Hematopoietic multipotent progenitor cell (in vitro differentiated cells): ENCODE measurements around the gene FBN2. TPM values are rescaled to one million over a fixed set of nuclear protein-coding genes. Genes with fewer than 3 reads are reported as not detected.
"Not testable (repeated sequence)": the region's sequence is repeated elsewhere in the genome, so short reads cannot be mapped to it uniquely, and the experiment has no call there.

Source experiments
- DNase-seq, 3 donors: peaks; one replicate each; pipeline ENCODE4 v3.0.0-alpha.2; 2011 to 2015; ENCODE audit warnings: low read depth in 2 of 3, low spot score in 2 of 3
- total RNA-seq: library from RNA; depleted of rRNA; stranded (reverse); fragments of >200 nt; gene quantifications from one replicate; pipeline ENCODE4 v1.2.3, GENCODE V29; 2012

Gene FBN2
- total RNA-seq, 1 donor: 0.27 TPM

GRCh38 chr5:128480158-128480557, 57.9 kb downstream of the FBN2 start:
- DNase-seq: no peak

- DNase-seq: no peak
Observed at GRCh38 chr5:128478386-128479368, 59.4 kb downstream of the FBN2 start.

- no peak for DNase-seq
Observed at GRCh38 chr5:128477944-128478343, 60.1 kb downstream of the FBN2 start.

GRCh38 chr5:128475693-128476092, 62.4 kb downstream of the FBN2 start:
- DNase-seq: no peak

- no peak for DNase-seq
Observed at GRCh38 chr5:128472919-128473318, 65.1 kb downstream of the FBN2 start.

- DNase-seq: no peak
Observed at GRCh38 chr5:128472036-128472435, 66.0 kb downstream of the FBN2 start.

- no peak for DNase-seq
Observed at GRCh38 chr5:128470663-128471062, 67.4 kb downstream of the FBN2 start.

GRCh38 chr5:128469912-128470311, 68.1 kb downstream of the FBN2 start:
- DNase-seq: no peak

GRCh38 chr5:128466980-128467379, 71.1 kb downstream of the FBN2 start:
- no peak for DNase-seq

GRCh38 chr5:128466554-128466953, 71.5 kb downstream of the FBN2 start:
- no peak for DNase-seq

GRCh38 chr5:128464596-128464995, 73.4 kb downstream of the FBN2 start:
- DNase-seq: no peak

GRCh38 chr5:128462330-128462729, 75.7 kb downstream of the FBN2 start:
- no peak for DNase-seq

GRCh38 chr5:128457147-128457915, 80.7 kb downstream of the FBN2 start:
- DNase-seq: not testable (repeated sequence)

- DNase-seq: no peak
Observed at GRCh38 chr5:128455841-128456361, 82.1 kb downstream of the FBN2 start.

GRCh38 chr5:128453121-128453520, 84.9 kb downstream of the FBN2 start:
- no peak for DNase-seq

GRCh38 chr5:128447224-128447623, 90.8 kb downstream of the FBN2 start:
- DNase-seq: not testable (repeated sequence)

- DNase-seq: no peak
Observed at GRCh38 chr5:128441941-128442350, 96.1 kb downstream of the FBN2 start.

- DNase-seq: no peak
Observed at GRCh38 chr5:128441165-128441564, 96.9 kb downstream of the FBN2 start.

GRCh38 chr5:128436749-128437188, 101.3 kb downstream of the FBN2 start:
- DNase-seq: no peak

- DNase-seq: no peak
Observed at GRCh38 chr5:128435861-128436260, 102.2 kb downstream of the FBN2 start.

- DNase-seq: no peak
Observed at GRCh38 chr5:128434993-128435392, 103.1 kb downstream of the FBN2 start.
